GM21447 (cell line): ENCODE data around the gene MMS19.
A peak's percentile ranks its signal among the peaks of the same experiment; 100 is the strongest.

Source experiments
- ATAC-seq: cut with Tn5 transposase; IDR thresholded peaks from one replicate; pipeline ENCODE4 v1.9.1; 2021; ENCODE audit not compliant: unreplicated experiment

MMS19 gene

GRCh38 chr10:97465982-97466381, 32.2 kb downstream of the MMS19 start:
- no peak for ATAC-seq

- ATAC-seq, result no peak
These were observed 34.0 kb downstream of the MMS19 start for GRCh38 chr10:97464226-97464625.

- ATAC-seq, result no peak
These were observed 34.7 kb downstream of the MMS19 start for GRCh38 chr10:97463363-97464132.

GRCh38 chr10:97462309-97462708, 35.9 kb downstream of the MMS19 start:
- ATAC-seq, result no peak

- ATAC-seq, result no peak
These were observed 38.3 kb downstream of the MMS19 start for GRCh38 chr10:97459933-97460332.

GRCh38 chr10:97459111-97459510, 39.1 kb downstream of the MMS19 start:
- ATAC-seq, result no peak

- no peak for ATAC-seq
These were observed 41.5 kb downstream of the MMS19 start for GRCh38 chr10:97456686-97457065.

- ATAC-seq, result no peak
These were observed 42.1 kb downstream of the MMS19 start for GRCh38 chr10:97456034-97456685.

- no peak for ATAC-seq
These were observed 43.7 kb downstream of the MMS19 start for GRCh38 chr10:97454330-97455036.

- ATAC-seq, result no peak
These were observed 45.9 kb downstream of the MMS19 start for GRCh38 chr10:97452352-97452751.

- no peak for ATAC-seq
These were observed 46.6 kb downstream of the MMS19 start for GRCh38 chr10:97451605-97452004.

GRCh38 chr10:97450828-97451227, 47.4 kb downstream of the MMS19 start:
- no peak for ATAC-seq

GRCh38 chr10:97445722-97446639, 52.2 kb downstream of the MMS19 start, which contains the start of the genes EXOSC1 and ZDHHC16:
Gene EXOSC1, minus strand, starts transcription at chr10:97446006. Its CDS starts 21 bp downstream, at chr10:97445985.
Gene ZDHHC16, plus strand, starts transcription at chr10:97446175. Its CDS starts 5,501 bp downstream, at chr10:97451676.
- peak; percentile 97 for ATAC-seq

GRCh38 chr10:97445357-97445721, 52.9 kb downstream of the MMS19 start:
- ATAC-seq, result peak; percentile 4

GRCh38 chr10:97444212-97444611, 54.0 kb downstream of the MMS19 start:
- ATAC-seq, result no peak

GRCh38 chr10:97442277-97442676, 55.9 kb downstream of the MMS19 start:
- no peak for ATAC-seq

- no peak for ATAC-seq
These were observed 63.0 kb downstream of the MMS19 start for GRCh38 chr10:97435211-97435610.

GRCh38 chr10:97434557-97434956, 63.7 kb downstream of the MMS19 start:
- ATAC-seq, result no peak

GRCh38 chr10:97434055-97434454, 64.2 kb downstream of the MMS19 start:
- no peak for ATAC-seq

GRCh38 chr10:97428572-97428981, 69.6 kb downstream of the MMS19 start:
- no peak for ATAC-seq
